Colonic mucosa (tissue), 4 donors: ENCODE data around the gene MYO1A. TPM values are rescaled to one million over a fixed set of nuclear protein-coding genes. Genes with fewer than 3 reads are reported as not detected.
A peak's percentile ranks its signal among the peaks of the same experiment; 100 is the strongest.

Source experiments
- DNase-seq: peaks from one replicate; pipeline ENCODE4 v3.0.0-alpha.2; 2020
- H3K27ac ChIP-seq: fragments of 200-600 bp; one replicate; pipeline ENCODE4 v1.8.0; 2021
- H3K27me3 ChIP-seq: fragments of 200-600 bp; one replicate; pipeline ENCODE4 v1.8.0; 2021
- H3K36me3 ChIP-seq: fragments of 200-600 bp; one replicate; pipeline ENCODE4 v1.8.0; 2021
- H3K4me1 ChIP-seq: fragments of 200-600 bp; one replicate; pipeline ENCODE4 v1.8.0; 2021; ENCODE audit warnings: mild to moderate bottlenecking
- H3K4me3 ChIP-seq: fragments of 200-600 bp; one replicate; pipeline ENCODE4 v1.8.0; 2021
- H3K9ac ChIP-seq, 2 donors: one replicate each; pipeline ENCODE4 v1.7.0; 2013; ENCODE audit warnings: control low read depth in 2 of 2, low read depth in 2 of 2, low read length in 2 of 2
- H3K9me3 ChIP-seq: fragments of 200-600 bp; one replicate; pipeline ENCODE4 v1.8.0; 2021
- CTCF ChIP-seq: fragments of 200-600 bp; IDR thresholded peaks from one replicate; pipeline ENCODE4 v1.8.0; 2022; ENCODE audit warnings: antibody characterized with exemption, mild to moderate bottlenecking
- intact Hi-C: fragments of 100-400 bp; cut with DNase I; formaldehyde crosslinking; loops from one replicate; pipeline ENCODE4 v1.14.1; 2022
- total RNA-seq, 2 donors: library from RNA; stranded (reverse); fragmentation: NEBNext Ultra II Directional in 1 of 2; extraction: Animal tissue kit (Norgen Biotek cat#: 25700) in 1 of 2; gene quantifications; one replicate each; pipeline ENCODE4 v1.2.1, GENCODE V29; 2021
- donor health status: healthy.
- donor health status: DM: no; HTN: no; CAD: no.
- donor health status: DM: no; HTN: no; CAD: no.

The MYO1A gene
- total RNA-seq, 2 donors from 2014 or later: 261 to 273 TPM

DNA sequence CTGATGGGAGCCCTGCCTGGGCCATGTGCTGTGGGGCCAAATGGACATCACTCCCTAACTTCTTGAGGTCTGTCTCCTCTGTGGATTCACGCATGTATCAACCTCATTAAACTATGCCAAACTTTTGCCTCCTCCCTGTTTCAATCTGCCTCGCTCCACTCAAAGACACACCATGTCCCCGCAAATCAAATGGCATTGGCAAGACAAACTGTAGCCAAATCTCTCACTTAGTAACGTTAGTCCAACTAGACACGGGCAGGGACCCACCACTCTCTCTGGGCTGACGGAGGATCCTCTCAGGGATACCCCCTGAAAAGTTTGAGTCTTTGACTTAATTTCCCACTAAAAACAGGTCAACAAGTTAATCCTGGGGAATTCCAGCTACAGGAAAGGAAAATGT lies 51.6 kb downstream of the MYO1A start:
- no peak for DNase-seq
- Histone ChIP-seq H3K27me3 (no peaks in the 10 kb centered on the region), H3K9me3 (no peaks in the 10 kb centered on the region), H3K4me1 (peaks cover 8% of the 10 kb centered on the region), H3K4me3 (no peak overlapping the region), H3K36me3 (peaks cover 4% of the 10 kb centered on the region), H3K27ac (no peak overlapping the region), H3K9ac (no peak overlapping the region)
- no peak for TF ChIP-seq CTCF
- intact Hi-C loops: no loop called here

GRCh38 chr12:56996793-56997545 lies 53.0 kb downstream of the MYO1A start:
- no peaks in the 10 kb centered on the region for H3K27me3 ChIP-seq
- peaks cover 8% of the 10 kb centered on the region for H3K4me1 ChIP-seq
- no peak overlapping the region for H3K4me3 ChIP-seq
- TF ChIP-seq CTCF: no peak
- intact Hi-C loops: no loop called here
- H3K36me3 ChIP-seq: no peaks in the 10 kb centered on the region
- no peaks in the 10 kb centered on the region for H3K9me3 ChIP-seq
- H3K9ac ChIP-seq: no peak overlapping the region
- DNase-seq: peak; percentile 15
- H3K27ac ChIP-seq: no peak overlapping the region

DNA sequence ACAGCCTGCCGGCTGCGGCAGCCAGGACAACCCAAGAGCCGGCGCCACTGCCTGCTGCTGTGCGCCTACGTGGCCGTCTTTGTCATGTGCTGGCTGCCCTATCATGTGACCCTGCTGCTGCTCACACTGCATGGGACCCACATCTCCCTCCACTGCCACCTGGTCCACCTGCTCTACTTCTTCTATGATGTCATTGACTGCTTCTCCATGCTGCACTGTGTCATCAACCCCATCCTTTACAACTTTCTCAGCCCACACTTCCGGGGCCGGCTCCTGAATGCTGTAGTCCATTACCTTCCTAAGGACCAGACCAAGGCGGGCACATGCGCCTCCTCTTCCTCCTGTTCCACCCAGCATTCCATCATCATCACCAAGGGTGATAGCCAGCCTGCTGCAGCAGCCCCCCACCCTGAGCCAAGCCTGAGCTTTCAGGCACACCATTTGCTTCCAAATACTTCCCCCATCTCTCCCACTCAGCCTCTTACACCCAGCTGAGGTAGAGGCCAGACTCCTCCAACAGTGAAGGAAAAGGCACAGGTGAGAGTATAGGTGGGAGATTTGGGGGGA lies 53.9 kb downstream of the MYO1A start:
- DNase-seq: peak; percentile 14
- Histone ChIP-seq H3K27me3 (no peaks in the 10 kb centered on the region), H3K4me1 (no peaks in the 10 kb centered on the region), H3K9me3 (no peaks in the 10 kb centered on the region), H3K4me3 (no peak overlapping the region), H3K9ac (no peak overlapping the region), H3K27ac (no peak overlapping the region), H3K36me3 (no peaks in the 10 kb centered on the region)
- intact Hi-C loops: no loop called here
- no peak for TF ChIP-seq CTCF

GRCh38 chr12:56995201-56995929 lies 54.6 kb downstream of the MYO1A start:
- Histone ChIP-seq H3K4me3 (no peak overlapping the region), H3K36me3 (no peaks in the 10 kb centered on the region), H3K27me3 (no peaks in the 10 kb centered on the region), H3K9ac (no peak overlapping the region), H3K9me3 (no peaks in the 10 kb centered on the region), H3K4me1 (no peaks in the 10 kb centered on the region), H3K27ac (no peak overlapping the region)
- peak; percentile 15 for DNase-seq
- TF ChIP-seq CTCF: no peak
- intact Hi-C loops: no loop called here

DNA sequence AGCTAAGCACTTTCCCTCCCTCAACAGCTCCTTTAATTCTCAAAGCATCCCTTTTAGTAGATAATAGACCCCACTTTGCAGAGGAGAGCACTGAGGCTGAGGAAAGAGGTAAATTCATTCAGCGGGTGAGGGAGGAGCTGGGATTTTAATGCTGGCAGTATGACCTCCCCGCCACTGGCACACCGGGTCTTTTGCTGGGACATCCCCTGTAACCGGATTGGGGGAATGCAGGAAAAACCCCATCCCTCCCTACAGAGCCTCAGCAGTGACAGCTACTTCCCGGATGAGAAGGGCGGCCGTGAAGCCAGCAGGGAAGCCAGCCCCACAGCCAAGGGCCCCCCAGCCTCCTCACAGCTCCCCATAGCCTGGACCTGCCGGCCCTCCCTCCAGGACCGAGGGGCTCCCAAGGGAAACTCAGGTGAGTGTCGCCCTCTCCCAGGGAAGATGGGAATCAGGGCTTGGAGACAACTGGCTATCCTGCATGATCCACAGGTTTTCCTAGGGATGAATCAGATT lies 55.6 kb downstream of the MYO1A start:
- no peak overlapping the region for H3K27ac ChIP-seq

More for the DNA sequence above, 55.6 kb downstream of the MYO1A start:
- H3K9me3 ChIP-seq: no peaks in the 10 kb centered on the region
- H3K36me3 ChIP-seq: no peaks in the 10 kb centered on the region
- H3K9ac ChIP-seq: no peak overlapping the region
- no peak overlapping the region for H3K4me3 ChIP-seq
- H3K4me1 ChIP-seq: no peaks in the 10 kb centered on the region
- no peak for TF ChIP-seq CTCF
- intact Hi-C loops: no loop called here
- peak; percentile 12 for DNase-seq
- H3K27me3 ChIP-seq: no peaks in the 10 kb centered on the region
